Prostate gland (tissue), 2 donors: ENCODE measurements around the gene PIK3CA.

ENCODE experiments used
- CTCF ChIP-seq, 4 experiments: fragments of 200-600 bp in 2 of 4; fragments of 450-650 bp in 2 of 4; sonication (generic) in 2 of 4; IDR thresholded peaks; 1 replicate in 3 of 4; 2 replicates in 1 of 4; pipeline ENCODE4 v1.5.1; 2016 to 2019; ENCODE audit warnings: antibody characterized with exemption in 4 of 4, mild to moderate bottlenecking in 2 of 4, moderate library complexity in 2 of 4
- POLR2A ChIP-seq: fragments of 450-650 bp; IDR thresholded peaks from one replicate; pipeline ENCODE4 v1.6.1; 2016; ENCODE audit warnings: antibody characterized with exemption, mild to moderate bottlenecking
- POLR2AphosphoS5 ChIP-seq: sonication (generic); formaldehyde crosslinking; IDR thresholded peaks from one replicate; pipeline ENCODE4 v1.6.1; 2017; ENCODE audit warnings: antibody characterized with exemption

GRCh38 chr3:179108086-179108485 is 40.1 kb upstream of the PIK3CA start:
- TF ChIP-seq CTCF (IDR thresholded peaks at IDR 0.05) (no peak), POLR2AphosphoS5 (no peak), POLR2A (no peak)
